HCT116 (cell line): ENCODE results near the gene CHADL. TPM values are rescaled to one million over a fixed set of nuclear protein-coding genes. Genes with fewer than 3 reads are reported as not detected.

ENCODE experiments used
- ATAC-seq: fragments of 200-7000 bp; cut with Tn5 transposase; 2 replicates; pipeline ENCODE4 v1.9.1; 2020; ENCODE audit warnings: mild to moderate bottlenecking, moderate library complexity
- BruUV-seq: library from RNA; stranded (reverse); fragments of 400-500 nt; replicated peaks from 2 replicates; lab custom pipeline; 2021; lab: Mats Ljungman, UMichigan
- CTCF ChIA-PET: fragments of 300-600 bp; sonication (Branson Sonifier 250); formaldehyde crosslinking; loops from one replicate; lab custom pipeline; 2021; ENCODE audit warnings: antibody characterized with exemption; lab: Charles Lee
- POLR2A ChIA-PET: fragments of 300-600, 350-600 bp; sonication (Branson Sonifier 250); formaldehyde crosslinking; loops from one replicate; lab custom pipeline; 2021; ENCODE audit warnings: antibody characterized with exemption; lab: Charles Lee
- RAD21 ChIA-PET, 2 experiments: fragments of 300-600 bp; sonication (Branson Sonifier 250); formaldehyde crosslinking; loops; one replicate each; lab custom pipeline; 2023; ENCODE audit warnings: low total read pairs in 2 of 2; ENCODE audit not compliant: uncharacterized antibody in 2 of 2, unreplicated experiment in 2 of 2, low non-redundant PET in 1 of 2; lab: Charles Lee
- DNase-seq: peaks from one replicate; pipeline ENCODE4 v3.0.0-alpha.2; 2010; ENCODE audit warnings: low read depth, low spot score
- H2AFZ ChIP-seq: fragments of 200-600 bp; shearing (Covaris generic), sonication (generic); 2 replicates; pipeline ENCODE4 v1.6.1; 2017; ENCODE audit warnings: low read depth, mixed run types, mixed read lengths, antibody characterized with exemption, low read length; ENCODE audit not compliant: poor library complexity, severe bottlenecking
- H3K27ac ChIP-seq: 2 replicates; pipeline ENCODE4 v1.5.1; 2012; ENCODE audit warnings: low read depth, low read length
- H3K27me3 ChIP-seq: fragments of 200-600 bp; sonication (generic); 2 replicates; pipeline ENCODE4 v1.6.1; 2016; ENCODE audit warnings: mixed run types, low read length, mixed read lengths; ENCODE audit not compliant: insufficient read depth
- H3K36me3 ChIP-seq, 2 experiments: fragments of 200-500 bp in 1 of 2; fragments of 200-600 bp in 1 of 2; sonication (Bioruptor generic) in 1 of 2; sonication (generic) in 1 of 2; 2 replicates each; pipeline versions ENCODE4 v1.5.1 to v1.6.1; 2014 to 2016; ENCODE audit warnings: low read length in 2 of 2, inconsistent platforms in 1 of 2, mixed read lengths in 1 of 2, mixed run types in 1 of 2; ENCODE audit not compliant: insufficient read depth in 2 of 2, control insufficient read depth in 1 of 2
- H3K4me1 ChIP-seq, 2 experiments: fragments of 200-600 bp in 1 of 2; sonication (generic) in 1 of 2; 2 replicates each; pipeline versions ENCODE4 v1.5.1 to v1.6.1; 2012 to 2017; ENCODE audit warnings: low read length in 2 of 2, inconsistent platforms in 1 of 2, mild to moderate bottlenecking in 1 of 2, mixed read lengths in 1 of 2, mixed run types in 1 of 2, moderate library complexity in 1 of 2; ENCODE audit not compliant: insufficient read depth in 2 of 2, control insufficient read depth in 1 of 2
- H3K4me2 ChIP-seq: fragments of 200-600 bp; sonication (generic); 2 replicates; pipeline ENCODE4 v1.6.1; 2017; ENCODE audit warnings: mixed run types, low read length, mixed read lengths
- H3K4me3 ChIP-seq, 2 experiments: fragments of 200-600 bp in 1 of 2; sonication (generic) in 1 of 2; replicated peaks in 1 of 2; 2 replicates each; pipeline ENCODE4 v1.5.1; 2011 to 2016; ENCODE audit warnings: low read length in 2 of 2, control low read depth in 1 of 2, low read depth in 1 of 2, mild to moderate bottlenecking in 1 of 2, mixed read lengths in 1 of 2, mixed run types in 1 of 2
- H3K79me2 ChIP-seq: fragments of 200-600 bp; sonication (generic); 2 replicates; pipeline ENCODE4 v1.6.1; 2017; ENCODE audit warnings: mild to moderate bottlenecking, mixed run types, low read length, moderate library complexity, mixed read lengths; ENCODE audit not compliant: insufficient read depth
- H3K9ac ChIP-seq: fragments of 200-600 bp; sonication (generic); 2 replicates; pipeline ENCODE4 v1.6.1; 2016; ENCODE audit warnings: low read length, mixed read lengths
- H3K9me2 ChIP-seq: fragments of 200-600 bp; sonication (generic), shearing (Covaris generic); 2 replicates; pipeline ENCODE4 v1.6.1; 2017; ENCODE audit warnings: mixed run types, mild to moderate bottlenecking, moderate library complexity; ENCODE audit not compliant: insufficient read depth
- H3K9me3 ChIP-seq, 2 experiments: fragments of 200-500 bp in 1 of 2; fragments of 200-600 bp in 1 of 2; sonication (Bioruptor generic) in 1 of 2; sonication (generic) in 1 of 2; 2 replicates each; pipeline ENCODE4 v1.6.1; 2014 to 2017; ENCODE audit warnings: low read length in 2 of 2, mixed read lengths in 2 of 2, inconsistent platforms in 1 of 2, low read depth in 1 of 2, mild to moderate bottlenecking in 1 of 2, mixed run types in 1 of 2, moderate library complexity in 1 of 2; ENCODE audit not compliant: control insufficient read depth in 1 of 2, insufficient read depth in 1 of 2
- H4K20me1 ChIP-seq: fragments of 200-600 bp; sonication (generic), shearing (Covaris generic); 2 replicates; pipeline ENCODE4 v1.6.1; 2017; ENCODE audit warnings: mixed run types, mild to moderate bottlenecking, moderate library complexity; ENCODE audit not compliant: insufficient read depth
- CBX3 ChIP-seq: IDR thresholded peaks from 2 replicates; pipeline ENCODE4 v1.6.1; 2012; ENCODE audit warnings: low read depth
- CEBPB ChIP-seq: IDR thresholded peaks from 2 replicates; pipeline ENCODE4 v1.6.1; 2012; ENCODE audit warnings: low read depth
- EGR1 ChIP-seq: IDR thresholded peaks from 2 replicates; pipeline ENCODE4 v1.6.1; 2012; ENCODE audit warnings: low read depth
- ELF1 ChIP-seq: IDR thresholded peaks from 2 replicates; pipeline ENCODE4 v1.6.1; 2012; ENCODE audit warnings: low read depth, borderline replicate concordance
- EZH2phosphoT487 ChIP-seq: fragments of 200-600 bp; IDR thresholded peaks from 2 replicates; pipeline ENCODE4 v1.6.1; 2018; ENCODE audit warnings: antibody characterized with exemption, borderline replicate concordance
- FOSL1 ChIP-seq: IDR thresholded peaks from 2 replicates; pipeline ENCODE4 v1.6.1; 2012; ENCODE audit warnings: low read depth
- MAX ChIP-seq: IDR thresholded peaks from 2 replicates; pipeline ENCODE4 v1.6.1; 2012
- POLR2A ChIP-seq: IDR thresholded peaks from 2 replicates; pipeline ENCODE4 v1.7.0; 2011; ENCODE audit warnings: borderline replicate concordance; ENCODE audit not compliant: insufficient read depth, insufficient read length; ENCODE audit errors: extremely low read depth
- POLR2AphosphoS5 ChIP-seq: IDR thresholded peaks from 2 replicates; pipeline ENCODE4 v1.6.1; 2011; ENCODE audit warnings: mild to moderate bottlenecking, low read depth, low read length, moderate library complexity
- SIN3A ChIP-seq: IDR thresholded peaks from 2 replicates; pipeline ENCODE4 v1.6.1; 2012; ENCODE audit warnings: low read depth
- SP1 ChIP-seq: IDR thresholded peaks from 2 replicates; pipeline ENCODE4 v1.6.1; 2012; ENCODE audit warnings: low read depth
- SRF ChIP-seq: IDR thresholded peaks from 2 replicates; pipeline ENCODE4 v1.6.1; 2012; ENCODE audit warnings: low read depth
- TCF7L2 ChIP-seq: IDR thresholded peaks from 2 replicates; pipeline ENCODE4 v1.7.0; 2011; ENCODE audit warnings: borderline replicate concordance, inconsistent platforms; ENCODE audit not compliant: insufficient read depth, insufficient read length; ENCODE audit errors: extremely low read depth
- ZFX ChIP-seq: fragments of 450-650 bp; IDR thresholded peaks from 2 replicates; pipeline ENCODE4 v1.6.1; 2017
- ZNF274 ChIP-seq: fragments of 200-500 bp; sonication (Bioruptor generic); IDR thresholded peaks from 2 replicates; pipeline ENCODE4 v1.6.1; 2014; ENCODE audit warnings: mild to moderate bottlenecking, low read depth, low read length, inconsistent platforms
- intact Hi-C: fragments of 100-400 bp; cut with micrococcal nuclease; formaldehyde crosslinking; loops from 2 replicates; pipeline ENCODE4 v1.10.0; 2022
- total RNA-seq: library from RNA; stranded (reverse); gene quantifications from one replicate; pipeline ENCODE4 v1.2.1, GENCODE V29; 2021; ENCODE audit not compliant: unreplicated experiment
- TF ChIP-seq, protein P1 (sequence below): IDR thresholded peaks from 2 replicates; pipeline ENCODE4 v1.6.1; 2012
- TF ChIP-seq, protein P2 (sequence below), 3 experiments: fragments of 200-600 bp in 1 of 3; sonication (generic) in 1 of 3; IDR thresholded peaks in 2 of 3; conservative IDR thresholded peaks in 1 of 3; 2 replicates each; pipeline ENCODE4 v1.5.1; 2012 to 2017; ENCODE audit warnings: low read depth in 2 of 3, low read length in 2 of 3, antibody characterized with exemption in 1 of 3, borderline replicate concordance in 1 of 3, control low read depth in 1 of 3, mild to moderate bottlenecking in 1 of 3, mixed read lengths in 1 of 3, mixed run types in 1 of 3, moderate library complexity in 1 of 3; ENCODE audit not compliant: insufficient read depth in 1 of 3

Gene CHADL
- total RNA-seq, 1 experiment from 2014 or later = 0.47 TPM

DNA sequence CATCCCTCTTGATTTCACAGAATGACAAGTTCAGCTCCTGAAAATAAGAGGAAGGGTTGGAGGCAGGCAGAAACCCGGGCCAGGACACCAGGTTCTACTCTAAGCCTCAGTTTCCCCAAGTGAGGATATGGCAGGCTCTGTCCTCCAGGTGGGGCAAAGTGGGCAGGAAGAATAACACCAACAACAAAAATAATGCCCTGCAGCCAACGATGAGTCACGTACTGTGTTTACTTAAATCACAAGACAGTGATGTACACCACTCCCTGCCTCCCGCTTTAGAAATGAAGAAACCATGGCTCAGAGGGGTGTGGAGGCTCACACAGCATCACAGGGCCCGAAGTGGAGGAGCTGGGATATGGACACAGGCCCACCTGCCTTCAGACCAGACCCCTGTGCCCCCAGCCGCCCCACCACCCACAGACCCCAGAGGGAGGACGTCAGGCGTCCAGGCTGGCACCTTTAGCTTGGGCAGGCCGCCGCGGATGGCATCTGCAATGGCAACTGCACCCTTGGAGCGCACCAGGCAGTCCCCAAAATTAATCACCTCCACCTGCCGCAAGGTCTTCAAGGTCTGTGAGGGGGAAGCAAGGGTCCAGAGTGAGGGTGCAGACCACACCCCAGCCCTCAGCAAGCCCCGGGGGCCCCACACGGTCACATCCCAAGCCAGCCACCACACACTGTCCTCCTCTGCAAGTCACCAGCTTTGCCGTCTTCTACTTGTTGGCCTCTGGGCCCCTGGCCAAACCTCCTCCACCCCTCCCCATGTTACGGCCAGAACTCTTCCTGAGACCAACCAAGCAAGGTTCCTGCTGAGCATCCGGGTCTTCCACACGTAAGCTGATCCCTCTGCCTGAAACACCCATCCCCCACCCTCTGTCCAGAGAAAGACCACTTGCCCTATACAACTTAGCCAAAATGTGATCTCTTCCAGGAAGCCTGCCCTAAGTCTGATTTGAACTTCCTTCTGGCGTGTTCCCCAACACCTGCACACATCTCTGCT lies 15.8 kb upstream of the CHADL start:
- ATAC-seq (peak; percentile 35; the same call in 1 of the 2 replicates), DNase-seq (no peak)
- Histone ChIP-seq H3K36me3 (peaks cover 65 to 68% of the 10 kb centered on the region in 2 experiments), H3K27me3 (no peaks in the 10 kb centered on the region), H3K9ac (no peak overlapping the region), H3K79me2 (peaks cover 29% of the 10 kb centered on the region; the same call in 1 of the 2 replicates), H3K4me1 (no peaks in the 10 kb centered on the region), H4K20me1 (no peaks in the 10 kb centered on the region), H3K9me2 (no peaks in the 10 kb centered on the region), H2AFZ (no peak overlapping the region), H3K4me3 (no peak overlapping the region), H3K4me2 (no peak overlapping the region), H3K9me3 (no peaks in the 10 kb centered on the region), H3K27ac (peak overlapping the region; percentile 10; the same call in 1 of the 2 replicates)
- POLR2A ChIA-PET = interaction anchor here (0.6 kb wide), 1 partner anchor 147 kb away, joined by 4 read pairs; no protein-coding TSS in a partner anchor
- intact Hi-C loops = no loop called here
- BruUV-seq = no TSS peak
- RAD21 ChIA-PET = no interaction called here
- CTCF ChIA-PET = no interaction called here
- TF ChIP-seq MAX (no peak), EGR1 (no peak)
- TF ChIP-seq, all 23 proteins: peak for 0

- no peaks in the 10 kb centered on the region for H3K9me3 ChIP-seq
- ChIA-PET POLR2A (no interaction called here), RAD21 (no interaction called here), CTCF (interaction anchor here (1.5 kb wide), 1 partner anchor 331 kb away, joined by 3 read pairs; no protein-coding TSS in a partner anchor)
- intact Hi-C loops = no loop called here
- H3K27me3 ChIP-seq = no peaks in the 10 kb centered on the region
- no peaks in the 10 kb centered on the region for H3K4me1 ChIP-seq
- no peak overlapping the region for H3K4me3 ChIP-seq
- no TSS peak for BruUV-seq
- H3K9ac ChIP-seq = no peak overlapping the region
- peaks cover 69 to 70% of the 10 kb centered on the region in 2 experiments for H3K36me3 ChIP-seq
- H2AFZ ChIP-seq = no peak overlapping the region
- H3K79me2 ChIP-seq = peaks cover 16% of the 10 kb centered on the region; the same call in 1 of the 2 replicates
- DNase-seq (no peak), ATAC-seq (no peak)
- H4K20me1 ChIP-seq = no peaks in the 10 kb centered on the region
- no peak overlapping the region for H3K4me2 ChIP-seq
- no peak overlapping the region for H3K27ac ChIP-seq
- H3K9me2 ChIP-seq = no peaks in the 10 kb centered on the region
- TF ChIP-seq CEBPB (no peak), MAX (no peak), POLR2AphosphoS5 (no peak), TCF7L2 (no peak), POLR2A (no peak), CBX3 (no peak), SRF (no peak), ZNF274 (no peak), ZFX (no peak), EZH2phosphoT487 (no peak), FOSL1 (no peak), SP1 (no peak), SIN3A (no peak), ELF1 (no peak), EGR1 (no peak)
- TF ChIP-seq, protein P1, sequence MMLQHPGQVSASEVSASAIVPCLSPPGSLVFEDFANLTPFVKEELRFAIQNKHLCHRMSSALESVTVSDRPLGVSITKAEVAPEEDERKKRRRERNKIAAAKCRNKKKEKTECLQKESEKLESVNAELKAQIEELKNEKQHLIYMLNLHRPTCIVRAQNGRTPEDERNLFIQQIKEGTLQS = no peak
- TF ChIP-seq, protein P2, sequence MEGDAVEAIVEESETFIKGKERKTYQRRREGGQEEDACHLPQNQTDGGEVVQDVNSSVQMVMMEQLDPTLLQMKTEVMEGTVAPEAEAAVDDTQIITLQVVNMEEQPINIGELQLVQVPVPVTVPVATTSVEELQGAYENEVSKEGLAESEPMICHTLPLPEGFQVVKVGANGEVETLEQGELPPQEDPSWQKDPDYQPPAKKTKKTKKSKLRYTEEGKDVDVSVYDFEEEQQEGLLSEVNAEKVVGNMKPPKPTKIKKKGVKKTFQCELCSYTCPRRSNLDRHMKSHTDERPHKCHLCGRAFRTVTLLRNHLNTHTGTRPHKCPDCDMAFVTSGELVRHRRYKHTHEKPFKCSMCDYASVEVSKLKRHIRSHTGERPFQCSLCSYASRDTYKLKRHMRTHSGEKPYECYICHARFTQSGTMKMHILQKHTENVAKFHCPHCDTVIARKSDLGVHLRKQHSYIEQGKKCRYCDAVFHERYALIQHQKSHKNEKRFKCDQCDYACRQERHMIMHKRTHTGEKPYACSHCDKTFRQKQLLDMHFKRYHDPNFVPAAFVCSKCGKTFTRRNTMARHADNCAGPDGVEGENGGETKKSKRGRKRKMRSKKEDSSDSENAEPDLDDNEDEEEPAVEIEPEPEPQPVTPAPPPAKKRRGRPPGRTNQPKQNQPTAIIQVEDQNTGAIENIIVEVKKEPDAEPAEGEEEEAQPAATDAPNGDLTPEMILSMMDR (IDR thresholded peaks at IDR 0.05 in 2 of 3, conservative IDR thresholded peaks at IDR 0.05 in 1 of 3; ENCODE audit: borderline replicate concordance in 1 of 3, insufficient read depth in 1 of 3, low read depth in 2 of 3, low read length in 2 of 3) = no peak
Measured at GRCh38 chr22:41254230-41254629, 13.5 kb upstream of the CHADL start.
